ENCODE measurements around the gene ATP1B2. TPM values are rescaled to one million over a fixed set of nuclear protein-coding genes. Genes with fewer than 3 reads are reported as not detected.

ATP1B2 gene
- total and polyA plus RNA-seq, 9 of the 15 experiments (the other 6 are each of a cell fraction or from before 2014, with no cell fraction given) = 0.23 to 6.0 (median 0.99) TPM

DNA sequence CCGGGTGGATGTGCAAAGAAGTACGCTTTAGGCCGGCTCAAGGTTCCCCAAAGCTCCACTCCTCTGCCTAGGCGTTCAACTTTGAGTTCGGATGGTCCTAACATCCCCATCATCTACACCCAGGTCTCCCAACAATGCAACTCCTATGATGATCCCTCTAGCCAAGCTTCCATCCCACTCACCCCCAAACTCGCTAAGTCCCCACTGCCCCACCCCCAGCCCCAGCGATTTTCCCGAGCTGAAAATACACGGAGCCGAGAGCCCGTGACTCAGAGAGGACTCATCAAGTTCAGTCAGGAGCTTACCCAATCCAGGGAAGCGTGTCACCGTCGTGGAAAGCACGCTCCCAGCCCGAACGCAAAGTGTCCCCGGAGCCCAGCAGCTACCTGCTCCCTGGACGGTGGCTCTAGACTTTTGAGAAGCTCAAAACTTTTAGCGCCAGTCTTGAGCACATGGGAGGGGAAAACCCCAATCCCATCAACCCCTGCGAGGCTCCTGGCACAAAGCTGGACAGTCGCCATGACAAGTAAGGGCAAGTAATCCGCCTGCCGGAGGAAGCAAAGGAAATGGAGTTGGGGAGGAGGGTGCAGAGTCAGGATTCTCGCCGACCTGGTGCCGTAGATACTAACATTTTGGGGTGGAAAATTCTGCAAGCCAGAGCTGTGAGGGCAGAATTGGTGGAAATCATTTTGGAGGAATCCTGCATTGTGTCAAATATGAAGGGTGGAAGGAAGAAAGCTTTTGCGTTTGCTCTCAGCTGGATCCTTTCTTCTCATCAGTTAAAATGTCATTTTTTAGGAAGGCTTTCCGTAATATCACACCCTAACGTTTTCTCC lies 36.6 kb downstream of the ATP1B2 start, which contains the start of gene TP53 (continued):
- TF ChIP-seq MAFG (tag; conservative IDR thresholded peaks at IDR 0.05) = no peak
- no peak for TF ChIP-seq MED1 (CRISPR knock-in tag; IDR thresholded peaks at IDR 0.05; ENCODE audit: borderline replicate concordance)
- no peak for TF ChIP-seq BRD9 (IDR thresholded peaks at IDR 0.05; ENCODE audit: low read depth, partially characterized antibody)
- TF ChIP-seq POLR2AphosphoS2 (IDR thresholded peaks at IDR 0.05; ENCODE audit: low read length) = peak; percentile 88; the same call in 1 of the 2 replicates
- no peak for TF ChIP-seq HMG20B (CRISPR knock-in tag; IDR thresholded peaks at IDR 0.05)
- TF ChIP-seq TOE1 (IDR thresholded peaks at IDR 0.05; ENCODE audit: borderline replicate concordance) = no peak; the same call in 1 of the 2 replicates
- no peak for TF ChIP-seq TOE1 (CRISPR knock-in tag; IDR thresholded peaks at IDR 0.05; ENCODE audit: borderline replicate concordance, low read depth)
- no peak for TF ChIP-seq GTF2F1 (IDR thresholded peaks at IDR 0.05; ENCODE audit: low read depth, low read length)
- 0 out of 2 replicates have a peak, but pooled peaks have one; percentile 8 for TF ChIP-seq SMARCE1 (IDR thresholded peaks at IDR 0.05)
- TF ChIP-seq ZBTB1 (CRISPR knock-in tag; IDR thresholded peaks at IDR 0.05; ENCODE audit: borderline replicate concordance, low read depth) = no peak
- no peak for TF ChIP-seq E2F4 (CRISPR knock-in tag; IDR thresholded peaks at IDR 0.05; ENCODE audit: low read depth)
- peak; percentile 79 for TF ChIP-seq MBD2 (IDR thresholded peaks at IDR 0.05; ENCODE audit: borderline replicate concordance, low read depth)
- no peak for TF ChIP-seq ZNF3 (CRISPR knock-in tag; IDR thresholded peaks at IDR 0.05)
- no peak for TF ChIP-seq XRCC3 (IDR thresholded peaks at IDR 0.05)
- no peak for TF ChIP-seq RBM14 (IDR thresholded peaks at IDR 0.05; ENCODE audit: borderline replicate concordance, insufficient read depth, low read depth, low read length)
- no peak; the same call in 1 of the 2 replicates for TF ChIP-seq ZBTB17 (CRISPR knock-in tag; IDR thresholded peaks at IDR 0.05)
- TF ChIP-seq, protein P1, sequence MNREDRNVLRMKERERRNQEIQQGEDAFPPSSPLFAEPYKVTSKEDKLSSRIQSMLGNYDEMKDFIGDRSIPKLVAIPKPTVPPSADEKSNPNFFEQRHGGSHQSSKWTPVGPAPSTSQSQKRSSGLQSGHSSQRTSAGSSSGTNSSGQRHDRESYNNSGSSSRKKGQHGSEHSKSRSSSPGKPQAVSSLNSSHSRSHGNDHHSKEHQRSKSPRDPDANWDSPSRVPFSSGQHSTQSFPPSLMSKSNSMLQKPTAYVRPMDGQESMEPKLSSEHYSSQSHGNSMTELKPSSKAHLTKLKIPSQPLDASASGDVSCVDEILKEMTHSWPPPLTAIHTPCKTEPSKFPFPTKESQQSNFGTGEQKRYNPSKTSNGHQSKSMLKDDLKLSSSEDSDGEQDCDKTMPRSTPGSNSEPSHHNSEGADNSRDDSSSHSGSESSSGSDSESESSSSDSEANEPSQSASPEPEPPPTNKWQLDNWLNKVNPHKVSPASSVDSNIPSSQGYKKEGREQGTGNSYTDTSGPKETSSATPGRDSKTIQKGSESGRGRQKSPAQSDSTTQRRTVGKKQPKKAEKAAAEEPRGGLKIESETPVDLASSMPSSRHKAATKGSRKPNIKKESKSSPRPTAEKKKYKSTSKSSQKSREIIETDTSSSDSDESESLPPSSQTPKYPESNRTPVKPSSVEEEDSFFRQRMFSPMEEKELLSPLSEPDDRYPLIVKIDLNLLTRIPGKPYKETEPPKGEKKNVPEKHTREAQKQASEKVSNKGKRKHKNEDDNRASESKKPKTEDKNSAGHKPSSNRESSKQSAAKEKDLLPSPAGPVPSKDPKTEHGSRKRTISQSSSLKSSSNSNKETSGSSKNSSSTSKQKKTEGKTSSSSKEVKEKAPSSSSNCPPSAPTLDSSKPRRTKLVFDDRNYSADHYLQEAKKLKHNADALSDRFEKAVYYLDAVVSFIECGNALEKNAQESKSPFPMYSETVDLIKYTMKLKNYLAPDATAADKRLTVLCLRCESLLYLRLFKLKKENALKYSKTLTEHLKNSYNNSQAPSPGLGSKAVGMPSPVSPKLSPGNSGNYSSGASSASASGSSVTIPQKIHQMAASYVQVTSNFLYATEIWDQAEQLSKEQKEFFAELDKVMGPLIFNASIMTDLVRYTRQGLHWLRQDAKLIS (CRISPR knock-in tag; IDR thresholded peaks at IDR 0.05) = peak; percentile 88
- TF ChIP-seq HCFC1 (IDR thresholded peaks at IDR 0.05; ENCODE audit: low read depth, low read length) = peak; percentile 91
- TF ChIP-seq RFX1 (IDR thresholded peaks at IDR 0.05) = no peak
- TF ChIP-seq TRIM28 (IDR thresholded peaks at IDR 0.05) = no peak
- 0 out of 2 replicates have a peak, but pooled peaks have one; percentile 21 for TF ChIP-seq ZNF395 (CRISPR knock-in tag; IDR thresholded peaks at IDR 0.05)
- no peak for TF ChIP-seq HDGF (IDR thresholded peaks at IDR 0.05)
- no peak for TF ChIP-seq ELF4 (CRISPR knock-in tag; IDR thresholded peaks at IDR 0.05)
- TF ChIP-seq ZNF212 (CRISPR knock-in tag; IDR thresholded peaks at IDR 0.05) = no peak
